ENCODE measurements around the gene TDRD1.

Gene TDRD1

DNA sequence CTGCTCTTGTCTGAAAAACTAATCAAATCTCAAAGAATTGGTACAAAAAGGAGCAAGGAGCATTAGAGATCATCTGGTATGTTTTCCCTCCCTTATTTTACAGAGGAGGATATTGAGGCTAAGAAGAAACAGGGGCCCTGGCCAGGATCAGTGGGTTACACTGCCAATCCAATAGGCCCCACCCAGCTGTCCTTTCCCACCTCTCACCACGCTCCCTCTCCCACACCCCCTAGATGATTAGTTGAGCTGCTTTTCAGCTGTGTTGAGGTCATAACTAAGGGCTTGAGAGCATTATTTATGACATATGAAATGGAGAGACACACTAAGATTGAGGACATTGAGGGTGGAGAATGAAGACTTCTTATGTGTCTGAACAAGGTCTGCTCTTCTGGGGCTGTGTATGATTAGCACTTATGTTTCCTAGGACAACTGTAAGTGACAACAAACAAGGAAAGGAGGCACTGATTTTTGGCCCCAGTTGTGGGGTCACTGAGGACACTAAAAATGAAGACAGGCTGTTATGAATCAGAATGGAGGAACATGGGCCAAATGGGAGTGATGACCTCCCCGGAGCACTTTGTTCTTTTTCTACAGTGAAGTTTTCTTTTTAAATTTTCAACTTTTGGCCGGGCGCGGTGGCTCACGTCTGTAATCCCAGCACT is 86.4 kb downstream of the TDRD1 start:
- TF ChIP-seq, protein P1, sequence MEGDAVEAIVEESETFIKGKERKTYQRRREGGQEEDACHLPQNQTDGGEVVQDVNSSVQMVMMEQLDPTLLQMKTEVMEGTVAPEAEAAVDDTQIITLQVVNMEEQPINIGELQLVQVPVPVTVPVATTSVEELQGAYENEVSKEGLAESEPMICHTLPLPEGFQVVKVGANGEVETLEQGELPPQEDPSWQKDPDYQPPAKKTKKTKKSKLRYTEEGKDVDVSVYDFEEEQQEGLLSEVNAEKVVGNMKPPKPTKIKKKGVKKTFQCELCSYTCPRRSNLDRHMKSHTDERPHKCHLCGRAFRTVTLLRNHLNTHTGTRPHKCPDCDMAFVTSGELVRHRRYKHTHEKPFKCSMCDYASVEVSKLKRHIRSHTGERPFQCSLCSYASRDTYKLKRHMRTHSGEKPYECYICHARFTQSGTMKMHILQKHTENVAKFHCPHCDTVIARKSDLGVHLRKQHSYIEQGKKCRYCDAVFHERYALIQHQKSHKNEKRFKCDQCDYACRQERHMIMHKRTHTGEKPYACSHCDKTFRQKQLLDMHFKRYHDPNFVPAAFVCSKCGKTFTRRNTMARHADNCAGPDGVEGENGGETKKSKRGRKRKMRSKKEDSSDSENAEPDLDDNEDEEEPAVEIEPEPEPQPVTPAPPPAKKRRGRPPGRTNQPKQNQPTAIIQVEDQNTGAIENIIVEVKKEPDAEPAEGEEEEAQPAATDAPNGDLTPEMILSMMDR (IDR thresholded peaks at IDR 0.05; ENCODE audit: insufficient read depth, low read length, missing control alignments): no peak
- DNase-seq (ENCODE audit: low read depth, low spot score): no peak
- no peak overlapping the region for H3K4me3 ChIP-seq (ENCODE audit: low read depth, low read length)
- POLR2A ChIA-PET: no interaction called here
- CTCF ChIA-PET: interaction anchor here (1.5 kb wide), 1 partner anchor 38 kb away, joined by 5 read pairs; no protein-coding TSS in a partner anchor

DNA sequence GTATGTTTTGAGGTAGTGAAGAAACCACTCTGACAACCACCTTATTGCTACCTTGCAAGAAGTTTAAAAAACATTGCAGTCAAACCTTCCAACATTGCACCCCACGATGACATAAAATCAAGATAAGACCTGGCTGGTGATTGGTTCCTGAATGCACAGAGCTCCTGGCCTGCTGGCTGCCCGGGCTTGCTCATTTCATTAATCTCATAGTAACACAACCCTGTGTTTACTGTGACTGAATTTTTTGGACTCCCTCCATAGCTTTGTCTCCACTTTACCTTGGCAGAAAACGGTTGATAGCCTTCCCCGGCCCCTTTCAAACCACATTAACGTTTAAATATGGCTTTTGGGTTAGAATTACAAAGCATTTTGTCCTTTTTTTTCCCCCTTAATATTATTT is 87.4 kb downstream of the TDRD1 start:
- no peak for DNase-seq (ENCODE audit: low read depth, low spot score)
- ChIA-PET POLR2A (no interaction called here), CTCF (interaction anchor here (1.5 kb wide), 1 partner anchor 37 kb away, joined by 5 read pairs; no protein-coding TSS in a partner anchor)
- TF ChIP-seq, protein P1 (IDR thresholded peaks at IDR 0.05; ENCODE audit: insufficient read depth, low read length, missing control alignments): no peak
- H3K4me3 ChIP-seq (ENCODE audit: low read depth, low read length): no peak overlapping the region

DNA sequence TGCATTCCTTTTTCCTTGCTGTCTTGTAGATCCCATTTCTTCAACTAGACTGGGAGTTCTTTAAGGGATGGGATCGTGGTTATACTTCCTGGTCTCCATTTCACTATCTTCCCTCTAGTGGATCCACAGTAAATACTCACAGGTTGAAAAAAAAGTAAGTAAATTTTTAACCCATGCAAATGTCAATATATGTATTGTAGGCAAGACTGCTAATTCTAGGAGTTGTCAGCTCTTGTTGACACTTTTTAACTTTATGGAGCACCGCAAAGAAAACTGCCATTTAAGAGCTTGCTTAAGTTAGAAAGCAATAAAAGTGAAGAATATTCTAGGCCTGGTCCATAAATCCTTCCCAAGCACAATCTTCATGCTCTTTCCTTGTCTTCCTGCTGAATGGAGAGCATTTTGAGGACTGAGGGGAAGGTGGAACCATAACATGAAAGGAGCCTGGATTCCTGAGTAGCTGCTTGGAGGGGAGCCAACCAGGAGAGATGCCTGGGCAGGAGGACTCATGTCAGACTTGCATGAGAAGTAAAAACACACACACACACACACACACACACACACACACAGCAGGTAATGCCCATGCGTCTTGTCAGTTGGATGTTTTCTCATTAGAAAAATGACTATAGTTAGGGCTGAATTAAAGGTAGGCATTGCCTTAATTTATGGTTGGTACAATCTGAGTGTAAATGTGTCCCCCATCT is 92.1 kb downstream of the TDRD1 start:
- H3K4me3 ChIP-seq (ENCODE audit: low read depth, low read length): no peak overlapping the region
- POLR2A ChIA-PET: interaction anchor here (1.2 kb wide), 1 partner anchor 33 kb away, joined by 3 read pairs; no protein-coding TSS in a partner anchor
- DNase-seq (ENCODE audit: low read depth, low spot score): peak; percentile 0
- CTCF ChIA-PET: interaction anchor here (5.4 kb wide), 1 partner anchor 33 kb away, joined by 27 read pairs; no protein-coding TSS in a partner anchor
- TF ChIP-seq, protein P1 (IDR thresholded peaks at IDR 0.05; ENCODE audit: insufficient read depth, low read length, missing control alignments): no peak

DNA sequence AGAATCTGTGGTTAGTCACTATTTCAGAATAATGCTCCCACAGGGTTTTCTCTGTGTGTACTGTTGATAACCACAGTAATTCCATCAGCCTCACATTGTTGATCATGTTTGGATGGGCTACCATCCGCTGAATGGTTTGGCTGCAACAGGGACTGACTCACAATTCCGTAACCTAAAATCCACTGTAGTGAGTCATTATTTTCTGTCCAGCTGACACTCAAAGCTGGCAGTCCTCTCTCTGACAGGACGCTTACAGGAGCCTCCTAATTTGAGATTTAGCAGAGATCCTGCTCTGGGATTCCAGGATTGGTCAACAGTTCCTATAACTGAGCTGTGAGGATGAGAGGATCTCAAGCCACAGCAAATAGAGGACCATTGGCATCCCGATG is 92.6 kb downstream of the TDRD1 start:
- DNase-seq (ENCODE audit: low read depth, low spot score): peak; percentile 79
- CTCF ChIA-PET: interaction anchor here (0.8 to 5.4 kb wide), 2 partner anchors 16 to 32 kb away, joined by 3 to 27 read pairs; no protein-coding TSS in a partner anchor
- no peak overlapping the region for H3K4me3 ChIP-seq (ENCODE audit: low read depth, low read length)
- POLR2A ChIA-PET: interaction anchor here (1.1 to 1.2 kb wide), 2 partner anchors 33 to 35 kb away, joined by 3 to 4 read pairs; no protein-coding TSS in a partner anchor
- TF ChIP-seq, protein P1 (IDR thresholded peaks at IDR 0.05; ENCODE audit: insufficient read depth, low read length, missing control alignments): no peak

DNA sequence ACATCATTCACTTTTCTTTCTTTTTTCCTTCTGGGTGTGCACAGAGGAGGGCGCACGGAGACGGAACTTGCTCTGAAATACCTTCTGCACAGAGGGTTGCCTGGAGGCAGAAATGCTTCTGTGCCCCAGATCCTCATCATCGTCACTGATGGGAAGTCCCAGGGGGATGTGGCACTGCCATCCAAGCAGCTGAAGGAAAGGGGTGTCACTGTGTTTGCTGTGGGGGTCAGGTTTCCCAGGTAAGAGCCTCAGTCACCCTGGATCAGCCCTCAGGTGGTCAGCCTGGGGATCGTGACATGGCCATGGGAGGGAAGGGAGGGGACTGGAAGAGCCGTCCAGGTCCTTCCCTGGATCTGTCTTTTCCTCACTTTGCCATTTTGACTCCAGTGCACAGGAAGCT is 93.5 kb downstream of the TDRD1 start:
- no peak overlapping the region for H3K4me3 ChIP-seq (ENCODE audit: low read depth, low read length)
- POLR2A ChIA-PET: interaction anchor here (1.1 kb wide), 1 partner anchor 34 kb away, joined by 4 read pairs; no protein-coding TSS in a partner anchor
- no peak for DNase-seq (ENCODE audit: low read depth, low spot score)
- TF ChIP-seq, protein P1 (IDR thresholded peaks at IDR 0.05; ENCODE audit: insufficient read depth, low read length, missing control alignments): no peak
- CTCF ChIA-PET: interaction anchor here (0.8 to 5.4 kb wide), 2 partner anchors 17 to 31 kb away, joined by 3 to 27 read pairs; no protein-coding TSS in a partner anchor

DNA sequence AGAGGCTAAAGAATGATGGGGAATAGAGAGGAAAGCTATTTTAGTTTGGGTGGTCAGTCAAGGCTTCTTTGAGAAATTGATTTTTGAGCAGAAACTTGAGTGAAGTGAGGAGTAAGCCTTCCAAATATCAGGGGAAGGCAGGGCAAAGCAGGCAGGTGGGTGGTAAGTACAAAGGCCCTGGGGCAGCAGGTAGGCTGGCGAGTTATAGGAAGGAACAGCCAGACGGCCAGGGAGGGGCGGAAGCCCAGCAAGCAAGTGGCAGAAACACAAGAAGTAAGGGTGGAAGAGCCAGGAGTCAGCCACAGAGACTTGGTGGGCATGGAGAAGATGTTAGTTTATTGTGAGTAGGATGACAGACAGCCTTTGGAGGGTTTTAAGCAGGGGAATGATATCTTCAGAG is 94.8 kb downstream of the TDRD1 start:
- TF ChIP-seq, protein P1 (IDR thresholded peaks at IDR 0.05; ENCODE audit: insufficient read depth, low read length, missing control alignments): no peak
- ChIA-PET CTCF (interaction anchor here (0.6 to 5.4 kb wide), 2 partner anchors 30 to 1117 kb away, joined by 3 to 27 read pairs; no protein-coding TSS in a partner anchor), POLR2A (no interaction called here)

More for the DNA sequence above, 94.8 kb downstream of the TDRD1 start:
- DNase-seq (ENCODE audit: low read depth, low spot score): no peak
- H3K4me3 ChIP-seq (ENCODE audit: low read depth, low read length): no peak overlapping the region

Measured in AG04449 (cell line).